Liver (tissue), 9 donors: ENCODE results near the gene CD28. TPM values are rescaled to one million over a fixed set of nuclear protein-coding genes. Genes with fewer than 3 reads are reported as not detected.

ENCODE experiments used
- DNase-seq: peaks from one replicate; pipeline ENCODE4 v3.0.0-alpha.2; 2017; ENCODE audit warnings: low spot score
- H3K27ac ChIP-seq, 2 donors: one replicate each; pipeline ENCODE4 v1.7.0; 2013; ENCODE audit warnings: inconsistent platforms in 2 of 2, low read length in 2 of 2, control low read depth in 1 of 2, low read depth in 1 of 2, mild to moderate bottlenecking in 1 of 2
- H3K27me3 ChIP-seq, 4 donors: one replicate each; pipeline versions ENCODE4 v1.6.1 to v1.7.0; 2013; ENCODE audit warnings: low read length in 3 of 4, inconsistent platforms in 1 of 4, mild to moderate bottlenecking in 1 of 4, moderate library complexity in 1 of 4; ENCODE audit not compliant: control insufficient read depth in 4 of 4, insufficient read depth in 4 of 4
- H3K36me3 ChIP-seq, 4 donors: one replicate each; pipeline versions ENCODE4 v1.6.1 to v1.7.0; 2013; ENCODE audit warnings: low read length in 3 of 4, mild to moderate bottlenecking in 3 of 4, low read depth in 1 of 4, moderate library complexity in 1 of 4; ENCODE audit not compliant: control insufficient read depth in 4 of 4, insufficient read depth in 3 of 4
- H3K4me1 ChIP-seq, 4 donors: one replicate each; pipeline versions ENCODE4 v1.6.1 to v1.7.0; 2013; ENCODE audit warnings: low read length in 3 of 4, mild to moderate bottlenecking in 3 of 4, moderate library complexity in 1 of 4; ENCODE audit not compliant: control insufficient read depth in 4 of 4, insufficient read depth in 4 of 4
- H3K4me3 ChIP-seq, 3 donors: one replicate each; pipeline versions ENCODE4 v1.6.1 to v1.7.0; 2013; ENCODE audit warnings: low read length in 3 of 3, control low read depth in 1 of 3, low read depth in 1 of 3, mild to moderate bottlenecking in 1 of 3
- H3K9ac ChIP-seq, 2 donors: one replicate each; pipeline ENCODE4 v1.7.0; 2013; ENCODE audit warnings: low read length in 2 of 2, mild to moderate bottlenecking in 2 of 2, moderate library complexity in 2 of 2, control low read depth in 1 of 2, low read depth in 1 of 2
- H3K9me3 ChIP-seq, 4 donors: one replicate each; pipeline versions ENCODE4 v1.6.1 to v1.7.0; 2013; ENCODE audit warnings: low read length in 3 of 4; ENCODE audit not compliant: control insufficient read depth in 4 of 4
- ATF3 ChIP-seq: IDR thresholded peaks from 2 replicates; pipeline ENCODE4 v1.6.1; 2016; ENCODE audit warnings: antibody characterized with exemption
- EGR1 ChIP-seq, 2 donors: IDR thresholded peaks; 2 replicates each; pipeline ENCODE4 v1.6.1; 2016 to 2018; ENCODE audit warnings: antibody characterized with exemption in 2 of 2, low read depth in 2 of 2
- FOXA1 ChIP-seq: IDR thresholded peaks from 2 replicates; pipeline ENCODE4 v1.6.1; 2016; ENCODE audit warnings: antibody characterized with exemption
- FOXA2 ChIP-seq: IDR thresholded peaks from 2 replicates; pipeline ENCODE4 v1.6.1; 2016; ENCODE audit warnings: antibody characterized with exemption
- GABPA ChIP-seq, 2 donors: IDR thresholded peaks in 1 of 2; conservative IDR thresholded peaks in 1 of 2; 2 replicates each; pipeline ENCODE4 v1.6.1; 2016; ENCODE audit warnings: antibody characterized with exemption in 2 of 2, mild to moderate bottlenecking in 1 of 2, moderate library complexity in 1 of 2
- HNF4A ChIP-seq, 2 donors: conservative IDR thresholded peaks; 2 replicates each; pipeline ENCODE4 v1.6.1; 2016; ENCODE audit warnings: antibody characterized with exemption in 2 of 2, mild to moderate bottlenecking in 2 of 2
- JUND ChIP-seq, 2 donors: IDR thresholded peaks; 2 replicates each; pipeline ENCODE4 v1.6.1; 2016; ENCODE audit warnings: antibody characterized with exemption in 2 of 2
- NR2F2 ChIP-seq: IDR thresholded peaks from 2 replicates; pipeline ENCODE4 v1.6.1; 2016; ENCODE audit warnings: antibody characterized with exemption
- RAD21 ChIP-seq, 2 donors: IDR thresholded peaks; 2 replicates each; pipeline ENCODE4 v1.6.1; 2016; ENCODE audit warnings: antibody characterized with exemption in 2 of 2, mild to moderate bottlenecking in 2 of 2
- RXRA ChIP-seq, 2 donors: IDR thresholded peaks; 2 replicates each; pipeline ENCODE4 v1.6.1; 2017 to 2018; ENCODE audit warnings: antibody characterized with exemption in 2 of 2, mild to moderate bottlenecking in 1 of 2
- SP1 ChIP-seq: IDR thresholded peaks from 2 replicates; pipeline ENCODE4 v1.6.1; 2018; ENCODE audit warnings: antibody characterized with exemption, mild to moderate bottlenecking
- YY1 ChIP-seq: IDR thresholded peaks from 2 replicates; pipeline ENCODE4 v1.6.1; 2016; ENCODE audit warnings: antibody characterized with exemption, mild to moderate bottlenecking
- ZBTB33 ChIP-seq: IDR thresholded peaks from 2 replicates; pipeline ENCODE4 v1.6.1; 2016; ENCODE audit warnings: antibody characterized with exemption
- WGBS: extraction: QIAGEN DNeasy Blood & Tissue Kit; methylation state at CpG from one replicate; pipeline ENCODE4 v1.1.7; 2013; 5-methylcytosine and 5-hydroxymethylcytosine counted together
- polyA plus RNA-seq, 2 donors: library from polyadenylated mRNA; stranded (reverse) in 1 of 2; unstranded in 1 of 2; fragments of 200-250 nt in 1 of 2; fragments of >200 nt in 1 of 2; fragmentation: Nextera tagmentation in 1 of 2; extraction: Ambion mirVana in 1 of 2; gene quantifications; one replicate each; pipeline versions ENCODE4 v1.2.1 to v1.2.3, GENCODE V29; 2013 to 2015
- total RNA-seq, 2 donors: library from RNA; depleted of rRNA; stranded (reverse); fragments of >200 nt; gene quantifications; one replicate each; pipeline ENCODE4 v1.2.3, GENCODE V29; 2014
- TF ChIP-seq, protein P1 (sequence below): fragments of 150-350 bp; IDR thresholded peaks from 2 replicates; pipeline ENCODE4 v1.5.1; 2017; ENCODE audit warnings: improper control_type of control experiment, low read depth, low read length; ENCODE audit not compliant: missing input control
- TF ChIP-seq, protein P2 (sequence below): IDR thresholded peaks from 2 replicates; pipeline ENCODE4 v1.6.1; 2016; ENCODE audit warnings: antibody characterized with exemption, mild to moderate bottlenecking
- donor health status: healthy.
- donor health status: healthy.
- donor health status: healthy.
- donor health status: healthy.
- donor health status: healthy.

CD28 gene
- total and polyA plus RNA-seq, 4 donors: 0.08 to 0.93 (median 0.33) TPM

DNA sequence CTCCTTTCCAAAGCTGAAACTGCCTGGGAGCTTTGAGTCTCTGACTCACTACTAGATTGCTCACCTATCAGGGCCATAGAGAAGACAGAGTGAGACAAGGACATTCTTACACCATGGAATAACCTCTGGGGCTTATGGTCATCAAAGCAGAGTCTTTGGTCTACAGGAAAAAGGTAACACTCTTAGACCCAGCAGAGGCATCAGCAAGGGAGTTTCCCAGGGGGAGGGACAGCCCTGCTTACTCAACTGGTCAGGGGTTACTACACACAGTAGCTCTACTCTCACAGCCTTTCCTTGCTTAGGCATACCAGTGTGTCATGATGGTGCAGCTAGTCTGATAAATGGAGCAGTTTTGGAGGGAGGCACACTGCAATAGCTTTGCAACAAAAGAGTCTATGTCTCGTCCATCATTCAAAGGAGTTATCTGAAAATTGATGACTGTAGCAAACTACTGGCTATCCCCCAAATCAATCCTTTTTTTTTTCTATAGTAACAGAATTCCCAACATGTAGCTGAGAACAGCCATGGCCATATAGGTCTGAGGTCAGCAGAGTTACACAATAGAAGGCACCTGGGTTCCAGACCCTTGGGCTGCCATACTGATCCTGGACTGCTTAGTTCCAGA, 22.4 kb upstream of the CD28 start:
- Histone ChIP-seq H3K9ac (no peak overlapping the region), H3K4me3 (no peak overlapping the region), H3K36me3 (no peaks in the 10 kb centered on the region), H3K9me3 (no peaks in the 10 kb centered on the region), H3K27me3 (no peaks in the 10 kb centered on the region), H3K27ac (peak overlapping the region; percentile 44 to 56), H3K4me1 (peaks cover 0 to 8% (median 3%) of the 10 kb centered on the region in 4 donors)
- WGBS: 95% methylated on average over 1 of the region's 1 CpG
- TF ChIP-seq, protein P1, sequence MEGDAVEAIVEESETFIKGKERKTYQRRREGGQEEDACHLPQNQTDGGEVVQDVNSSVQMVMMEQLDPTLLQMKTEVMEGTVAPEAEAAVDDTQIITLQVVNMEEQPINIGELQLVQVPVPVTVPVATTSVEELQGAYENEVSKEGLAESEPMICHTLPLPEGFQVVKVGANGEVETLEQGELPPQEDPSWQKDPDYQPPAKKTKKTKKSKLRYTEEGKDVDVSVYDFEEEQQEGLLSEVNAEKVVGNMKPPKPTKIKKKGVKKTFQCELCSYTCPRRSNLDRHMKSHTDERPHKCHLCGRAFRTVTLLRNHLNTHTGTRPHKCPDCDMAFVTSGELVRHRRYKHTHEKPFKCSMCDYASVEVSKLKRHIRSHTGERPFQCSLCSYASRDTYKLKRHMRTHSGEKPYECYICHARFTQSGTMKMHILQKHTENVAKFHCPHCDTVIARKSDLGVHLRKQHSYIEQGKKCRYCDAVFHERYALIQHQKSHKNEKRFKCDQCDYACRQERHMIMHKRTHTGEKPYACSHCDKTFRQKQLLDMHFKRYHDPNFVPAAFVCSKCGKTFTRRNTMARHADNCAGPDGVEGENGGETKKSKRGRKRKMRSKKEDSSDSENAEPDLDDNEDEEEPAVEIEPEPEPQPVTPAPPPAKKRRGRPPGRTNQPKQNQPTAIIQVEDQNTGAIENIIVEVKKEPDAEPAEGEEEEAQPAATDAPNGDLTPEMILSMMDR: no peak
- TF ChIP-seq RAD21 (IDR thresholded peaks at IDR 0.05): no peak
- no peak for TF ChIP-seq YY1
- DNase-seq: no peak

GRCh38 chr2:203685081-203685621, 21.3 kb upstream of the CD28 start:
- Histone ChIP-seq H3K4me1 (peaks cover 0 to 8% (median 3%) of the 10 kb centered on the region in 4 donors), H3K27ac (peak overlapping the region; percentile 13 to 39), H3K36me3 (no peaks in the 10 kb centered on the region), H3K4me3 (no peak overlapping the region), H3K27me3 (no peaks in the 10 kb centered on the region), H3K9ac (no peak overlapping the region), H3K9me3 (no peaks in the 10 kb centered on the region)
- TF ChIP-seq SP1 (peak; percentile 14), FOXA2 (no peak), FOXA1 (no peak), NR2F2 (peak; percentile 60), HNF4A (conservative IDR thresholded peaks at IDR 0.05) (no peak), RAD21 (IDR thresholded peaks at IDR 0.05) (peak in 1 of 2 donors; percentile 17)
- no peak for DNase-seq
- WGBS: 83% methylated on average over 5 of the region's 5 CpGs

GRCh38 chr2:203685789-203686420, 20.5 kb upstream of the CD28 start:
- peak overlapping the region in 1 of 2 donors; percentile 53 for H3K27ac ChIP-seq
- no peaks in the 10 kb centered on the region for H3K9me3 ChIP-seq
- no peak overlapping the region for H3K9ac ChIP-seq
- 95% methylated on average over 4 of the region's 4 CpGs for WGBS
- H3K27me3 ChIP-seq: no peaks in the 10 kb centered on the region
- H3K4me1 ChIP-seq: peaks cover 0 to 12% (median 5%) of the 10 kb centered on the region in 4 donors
- no peaks in the 10 kb centered on the region for H3K36me3 ChIP-seq
- DNase-seq: no peak
- no peak overlapping the region for H3K4me3 ChIP-seq
- TF ChIP-seq, protein P1: no peak
- no peak for TF ChIP-seq YY1
- TF ChIP-seq ZBTB33: no peak
- TF ChIP-seq GABPA (IDR thresholded peaks at IDR 0.05 in 1 of 2, conservative IDR thresholded peaks at IDR 0.05 in 1 of 2): no peak
- no peak for TF ChIP-seq RXRA (IDR thresholded peaks at IDR 0.05)
- no peak for TF ChIP-seq ATF3
- TF ChIP-seq, protein P2, sequence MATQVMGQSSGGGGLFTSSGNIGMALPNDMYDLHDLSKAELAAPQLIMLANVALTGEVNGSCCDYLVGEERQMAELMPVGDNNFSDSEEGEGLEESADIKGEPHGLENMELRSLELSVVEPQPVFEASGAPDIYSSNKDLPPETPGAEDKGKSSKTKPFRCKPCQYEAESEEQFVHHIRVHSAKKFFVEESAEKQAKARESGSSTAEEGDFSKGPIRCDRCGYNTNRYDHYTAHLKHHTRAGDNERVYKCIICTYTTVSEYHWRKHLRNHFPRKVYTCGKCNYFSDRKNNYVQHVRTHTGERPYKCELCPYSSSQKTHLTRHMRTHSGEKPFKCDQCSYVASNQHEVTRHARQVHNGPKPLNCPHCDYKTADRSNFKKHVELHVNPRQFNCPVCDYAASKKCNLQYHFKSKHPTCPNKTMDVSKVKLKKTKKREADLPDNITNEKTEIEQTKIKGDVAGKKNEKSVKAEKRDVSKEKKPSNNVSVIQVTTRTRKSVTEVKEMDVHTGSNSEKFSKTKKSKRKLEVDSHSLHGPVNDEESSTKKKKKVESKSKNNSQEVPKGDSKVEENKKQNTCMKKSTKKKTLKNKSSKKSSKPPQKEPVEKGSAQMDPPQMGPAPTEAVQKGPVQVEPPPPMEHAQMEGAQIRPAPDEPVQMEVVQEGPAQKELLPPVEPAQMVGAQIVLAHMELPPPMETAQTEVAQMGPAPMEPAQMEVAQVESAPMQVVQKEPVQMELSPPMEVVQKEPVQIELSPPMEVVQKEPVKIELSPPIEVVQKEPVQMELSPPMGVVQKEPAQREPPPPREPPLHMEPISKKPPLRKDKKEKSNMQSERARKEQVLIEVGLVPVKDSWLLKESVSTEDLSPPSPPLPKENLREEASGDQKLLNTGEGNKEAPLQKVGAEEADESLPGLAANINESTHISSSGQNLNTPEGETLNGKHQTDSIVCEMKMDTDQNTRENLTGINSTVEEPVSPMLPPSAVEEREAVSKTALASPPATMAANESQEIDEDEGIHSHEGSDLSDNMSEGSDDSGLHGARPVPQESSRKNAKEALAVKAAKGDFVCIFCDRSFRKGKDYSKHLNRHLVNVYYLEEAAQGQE: no peak
- TF ChIP-seq EGR1 (IDR thresholded peaks at IDR 0.05; ENCODE audit: low read depth in 2 of 2): no peak
- no peak for TF ChIP-seq JUND (IDR thresholded peaks at IDR 0.05)
